ENCODE results near the gene CFAP107.

Gene CFAP107

GRCh38 chr1:12754738-12755137, 8.7 kb downstream of the CFAP107 start:
- TF ChIP-seq BHLHE40 (IDR thresholded peaks at IDR 0.05; ENCODE audit: borderline replicate concordance) (no peak), SP1 (IDR thresholded peaks at IDR 0.05) (no peak), ARNT (IDR thresholded peaks at IDR 0.05) (no peak), L3MBTL2 (conservative IDR thresholded peaks at IDR 0.05) (no peak), NFRKB (IDR thresholded peaks at IDR 0.05) (no peak), CTBP1 (IDR thresholded peaks at IDR 0.05; ENCODE audit: borderline replicate concordance) (no peak), PKNOX1 (IDR thresholded peaks at IDR 0.05) (no peak), FOXK2 (IDR thresholded peaks at IDR 0.05) (no peak), TARDBP (IDR thresholded peaks at IDR 0.05) (no peak), ZNF384 (IDR thresholded peaks at IDR 0.05) (no peak), ELF4 (IDR thresholded peaks at IDR 0.05) (no peak), FOXM1 (IDR thresholded peaks at IDR 0.05; ENCODE audit: borderline replicate concordance) (no peak), SUZ12 (IDR thresholded peaks at IDR 0.05) (no peak), LEF1 (IDR thresholded peaks at IDR 0.05; ENCODE audit: borderline replicate concordance) (no peak), FOXA1 (IDR thresholded peaks at IDR 0.05) (no peak), HDGF (IDR thresholded peaks at IDR 0.05; ENCODE audit: borderline replicate concordance) (no peak)
- CTCF ChIA-PET = no interaction called here
- POLR2A ChIA-PET = no interaction called here
- no peak for DNase-seq (ENCODE audit: extremely low spot score)

- no peak for DNase-seq (ENCODE audit: extremely low spot score)
- ChIA-PET CTCF (no interaction called here), POLR2A (no interaction called here)
- TF ChIP-seq PKNOX1 (IDR thresholded peaks at IDR 0.05) = no peak
- no peak for TF ChIP-seq FOXM1 (IDR thresholded peaks at IDR 0.05; ENCODE audit: borderline replicate concordance)
- TF ChIP-seq L3MBTL2 (conservative IDR thresholded peaks at IDR 0.05) = no peak
- no peak for TF ChIP-seq ZNF384 (IDR thresholded peaks at IDR 0.05)
- no peak for TF ChIP-seq NFRKB (IDR thresholded peaks at IDR 0.05)
- TF ChIP-seq ELF4 (IDR thresholded peaks at IDR 0.05) = no peak
- TF ChIP-seq FOXK2 (IDR thresholded peaks at IDR 0.05) = no peak
- no peak for TF ChIP-seq LEF1 (IDR thresholded peaks at IDR 0.05; ENCODE audit: borderline replicate concordance)
- no peak for TF ChIP-seq SP1 (IDR thresholded peaks at IDR 0.05)
- no peak for TF ChIP-seq SUZ12 (IDR thresholded peaks at IDR 0.05)
- TF ChIP-seq BHLHE40 (IDR thresholded peaks at IDR 0.05; ENCODE audit: borderline replicate concordance) = no peak
Measured at GRCh38 chr1:12756273-12756672, 10.3 kb downstream of the CFAP107 start.

GRCh38 chr1:12756768-12757413, 10.9 kb downstream of the CFAP107 start:
- POLR2A ChIA-PET = no interaction called here
- TF ChIP-seq FOXK2 (IDR thresholded peaks at IDR 0.05) (no peak), BHLHE40 (IDR thresholded peaks at IDR 0.05; ENCODE audit: borderline replicate concordance) (no peak), PKNOX1 (IDR thresholded peaks at IDR 0.05) (no peak), SP1 (IDR thresholded peaks at IDR 0.05) (no peak), CTBP1 (IDR thresholded peaks at IDR 0.05; ENCODE audit: borderline replicate concordance) (no peak), ELF4 (IDR thresholded peaks at IDR 0.05) (no peak), NFRKB (IDR thresholded peaks at IDR 0.05) (no peak)
- no peak for DNase-seq (ENCODE audit: extremely low spot score)
- CTCF ChIA-PET = no interaction called here

- POLR2A ChIA-PET = no interaction called here
- no peak for DNase-seq (ENCODE audit: extremely low spot score)
- CTCF ChIA-PET = no interaction called here
- TF ChIP-seq TARDBP (IDR thresholded peaks at IDR 0.05) (no peak), FOXM1 (IDR thresholded peaks at IDR 0.05; ENCODE audit: borderline replicate concordance) (no peak), SP1 (IDR thresholded peaks at IDR 0.05) (no peak), CTBP1 (IDR thresholded peaks at IDR 0.05; ENCODE audit: borderline replicate concordance) (no peak), FOXK2 (IDR thresholded peaks at IDR 0.05) (no peak), ARNT (IDR thresholded peaks at IDR 0.05) (no peak), ZNF384 (IDR thresholded peaks at IDR 0.05) (no peak), LEF1 (IDR thresholded peaks at IDR 0.05; ENCODE audit: borderline replicate concordance) (no peak), HDGF (IDR thresholded peaks at IDR 0.05; ENCODE audit: borderline replicate concordance) (no peak)
Measured at GRCh38 chr1:12757836-12758235, 11.8 kb downstream of the CFAP107 start.

- ChIA-PET POLR2A (no interaction called here), CTCF (interaction anchor here (0.7 to 1.0 kb wide), 2 partner anchors 20 to 895 kb away, joined by 3 read pairs; no protein-coding TSS in a partner anchor)
- no peak for TF ChIP-seq HDGF (IDR thresholded peaks at IDR 0.05; ENCODE audit: borderline replicate concordance)
- TF ChIP-seq ARNT (IDR thresholded peaks at IDR 0.05) = no peak
- no peak for TF ChIP-seq SUZ12 (IDR thresholded peaks at IDR 0.05)
- no peak for TF ChIP-seq PKNOX1 (IDR thresholded peaks at IDR 0.05)
- no peak for TF ChIP-seq L3MBTL2 (conservative IDR thresholded peaks at IDR 0.05)
- no peak for TF ChIP-seq NFRKB (IDR thresholded peaks at IDR 0.05)
- no peak for TF ChIP-seq ZNF384 (IDR thresholded peaks at IDR 0.05)
- no peak for TF ChIP-seq BHLHE40 (IDR thresholded peaks at IDR 0.05; ENCODE audit: borderline replicate concordance)
- no peak for TF ChIP-seq FOXA1 (IDR thresholded peaks at IDR 0.05)
- TF ChIP-seq FOXM1 (IDR thresholded peaks at IDR 0.05; ENCODE audit: borderline replicate concordance) = no peak
- DNase-seq (ENCODE audit: extremely low spot score) = peak; percentile 52
Measured at GRCh38 chr1:12760256-12760795, 14.3 kb downstream of the CFAP107 start.
